ENCODE results near the gene CC2D1A. TPM values are rescaled to one million over a fixed set of nuclear protein-coding genes. Genes with fewer than 3 reads are reported as not detected.
"Not testable (repeated sequence)": the region's sequence is repeated elsewhere in the genome, so short reads cannot be mapped to it uniquely, and the experiment has no call there.

Gene CC2D1A
- total RNA-seq, 4 donors from 2014 or later, result 28.0 to 56.9 (median 36.0) TPM

GRCh38 chr19:13965926-13966683, 60.1 kb downstream of the CC2D1A start:
- no peak for DNase-seq

GRCh38 chr19:13966684-13967128, 60.7 kb downstream of the CC2D1A start:
- no peaks in the 10 kb centered on the region for H3K27me3 ChIP-seq
- WGBS, 2 donors, result no CpG with 5 or more reads among the region's 14 CpGs
- H3K27ac ChIP-seq, result no peak overlapping the region
- TF ChIP-seq CTCF (IDR thresholded peaks at IDR 0.05), result no peak
- TF ChIP-seq POLR2A (IDR thresholded peaks at IDR 0.05), result no peak
- intact Hi-C loops (cut with DNase I), result no loop called here
- DNase-seq, result no peak
- peaks cover 0 to 22% (median 0%) of the 10 kb centered on the region in 3 donors for H3K4me1 ChIP-seq
- no peak overlapping the region for H3K4me3 ChIP-seq
- H3K36me3 ChIP-seq, result peaks cover 24 to 98% (median 42%) of the 10 kb centered on the region in 3 donors
- no peaks in the 10 kb centered on the region for H3K9me3 ChIP-seq

More at GRCh38 chr19:13965926-13966683, 60.1 kb downstream of the CC2D1A start:
- peaks cover 24 to 98% (median 42%) of the 10 kb centered on the region in 3 donors for H3K36me3 ChIP-seq
- no peaks in the 10 kb centered on the region for H3K9me3 ChIP-seq
- no peaks in the 10 kb centered on the region for H3K27me3 ChIP-seq
- peaks cover 0 to 20% (median 0%) of the 10 kb centered on the region in 3 donors for H3K4me1 ChIP-seq
- intact Hi-C loops (cut with DNase I), result no loop called here
- TF ChIP-seq POLR2A (IDR thresholded peaks at IDR 0.05) (no peak), CTCF (IDR thresholded peaks at IDR 0.05) (no peak)
- WGBS, 2 donors, result 90% methylated on average over 6 of the region's 20 CpGs; no CpG with 5 or more reads in 1 of the 2 donors
- H3K27ac ChIP-seq, result no peak overlapping the region
- no peak overlapping the region for H3K4me3 ChIP-seq

- intact Hi-C loops (cut with DNase I); H3K27ac ChIP-seq; H3K27me3 ChIP-seq; DNase-seq; H3K4me3 ChIP-seq; H3K9me3 ChIP-seq: not testable (repeated sequence)
- Histone ChIP-seq H3K36me3 (peaks cover 24 to 98% (median 40%) of the 10 kb centered on the region in 3 donors), H3K4me1 (peaks cover 0 to 22% (median 0%) of the 10 kb centered on the region in 3 donors)
- WGBS, 2 donors, result 83 to 88% methylated on average over 6 to 7 of the region's 8 CpGs
These were observed 61.2 kb downstream of the CC2D1A start for GRCh38 chr19:13967206-13967605.

- intact Hi-C loops (cut with DNase I), result no loop called here
These were observed 62.5 kb downstream of the CC2D1A start for GRCh38 chr19:13968383-13968935.

GRCh38 chr19:13968999-13969398, 63.0 kb downstream of the CC2D1A start:
- Histone ChIP-seq H3K4me1 (peaks cover 0 to 9% (median 0%) of the 10 kb centered on the region in 3 donors), H3K9me3 (no peaks in the 10 kb centered on the region), H3K36me3 (peaks cover 24 to 96% (median 46%) of the 10 kb centered on the region in 3 donors), H3K4me3 (no peak overlapping the region), H3K27me3 (no peaks in the 10 kb centered on the region), H3K27ac (no peak overlapping the region)
- intact Hi-C loops (cut with DNase I), result no loop called here
- DNase-seq, result no peak
- 87 to 93% methylated on average over 16 to 18 of the region's 18 CpGs for WGBS, 2 donors
- TF ChIP-seq POLR2A (IDR thresholded peaks at IDR 0.05), result no peak
- no peak for TF ChIP-seq CTCF (IDR thresholded peaks at IDR 0.05)

More at GRCh38 chr19:13968383-13968935, 62.5 kb downstream of the CC2D1A start:
- no peaks in the 10 kb centered on the region for H3K27me3 ChIP-seq
- no peak for TF ChIP-seq POLR2A (IDR thresholded peaks at IDR 0.05)
- TF ChIP-seq CTCF (IDR thresholded peaks at IDR 0.05), result no peak
- H3K36me3 ChIP-seq, result peaks cover 24 to 98% (median 46%) of the 10 kb centered on the region in 3 donors
- DNase-seq, result no peak
- no peak overlapping the region for H3K4me3 ChIP-seq
- H3K9me3 ChIP-seq, result no peaks in the 10 kb centered on the region
- peaks cover 0 to 10% (median 0%) of the 10 kb centered on the region in 3 donors for H3K4me1 ChIP-seq
- 97 to 98% methylated on average over 3 to 7 of the region's 22 CpGs for WGBS, 2 donors
- no peak overlapping the region for H3K27ac ChIP-seq
